ENCODE measurements around the gene PDXK. TPM values are rescaled to one million over a fixed set of nuclear protein-coding genes. Genes with fewer than 3 reads are reported as not detected.

PDXK gene
- total and polyA plus RNA-seq, 9 of the 15 experiments (the other 6 are each of a cell fraction or from before 2014, with no cell fraction given) = 5.6 to 162 (median 76.5) TPM

DNA sequence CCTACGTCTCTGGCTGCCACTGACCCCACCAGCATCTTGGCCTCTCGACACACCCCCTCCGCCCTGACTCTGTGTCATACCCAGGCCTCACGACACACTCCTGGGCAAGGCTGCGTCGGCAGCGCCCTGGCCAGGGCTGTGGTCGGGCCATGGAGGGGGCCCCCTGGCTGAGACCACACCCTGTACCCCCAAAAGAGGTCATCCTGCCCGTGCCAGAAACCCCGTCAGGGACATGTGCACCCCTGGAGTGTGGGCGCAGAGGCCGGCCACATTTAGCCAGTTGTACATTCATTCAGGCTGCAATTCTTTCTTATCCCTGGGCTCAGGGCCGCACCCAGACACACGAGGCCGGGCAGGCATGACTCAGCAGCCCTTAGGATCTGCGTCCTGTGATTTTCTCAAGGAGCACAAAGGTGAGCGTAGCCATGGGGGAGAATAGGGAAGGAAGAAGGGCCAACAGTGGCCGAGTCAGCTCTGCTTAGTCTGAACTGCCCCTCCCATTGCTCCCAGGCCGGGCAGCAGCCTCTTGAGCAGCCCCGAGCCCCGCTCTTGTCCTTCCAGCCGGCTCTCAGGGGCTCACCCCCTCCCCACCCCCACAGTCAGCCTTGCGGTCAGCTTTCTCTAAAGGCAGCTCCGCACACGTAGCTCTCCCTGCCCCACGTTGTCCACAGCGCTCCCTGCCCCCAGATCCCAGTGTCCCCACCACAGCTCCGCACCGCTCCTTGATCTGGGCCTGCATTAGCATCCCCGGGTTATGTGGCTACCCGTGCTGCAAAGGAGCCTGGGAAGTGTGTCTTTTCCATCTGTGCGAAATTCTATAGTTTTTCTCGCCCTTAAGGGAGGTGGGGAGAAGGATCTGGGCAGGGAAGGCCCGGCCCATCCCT is 49.3 kb downstream of the PDXK start (continued):
- TF ChIP-seq, protein P1, sequence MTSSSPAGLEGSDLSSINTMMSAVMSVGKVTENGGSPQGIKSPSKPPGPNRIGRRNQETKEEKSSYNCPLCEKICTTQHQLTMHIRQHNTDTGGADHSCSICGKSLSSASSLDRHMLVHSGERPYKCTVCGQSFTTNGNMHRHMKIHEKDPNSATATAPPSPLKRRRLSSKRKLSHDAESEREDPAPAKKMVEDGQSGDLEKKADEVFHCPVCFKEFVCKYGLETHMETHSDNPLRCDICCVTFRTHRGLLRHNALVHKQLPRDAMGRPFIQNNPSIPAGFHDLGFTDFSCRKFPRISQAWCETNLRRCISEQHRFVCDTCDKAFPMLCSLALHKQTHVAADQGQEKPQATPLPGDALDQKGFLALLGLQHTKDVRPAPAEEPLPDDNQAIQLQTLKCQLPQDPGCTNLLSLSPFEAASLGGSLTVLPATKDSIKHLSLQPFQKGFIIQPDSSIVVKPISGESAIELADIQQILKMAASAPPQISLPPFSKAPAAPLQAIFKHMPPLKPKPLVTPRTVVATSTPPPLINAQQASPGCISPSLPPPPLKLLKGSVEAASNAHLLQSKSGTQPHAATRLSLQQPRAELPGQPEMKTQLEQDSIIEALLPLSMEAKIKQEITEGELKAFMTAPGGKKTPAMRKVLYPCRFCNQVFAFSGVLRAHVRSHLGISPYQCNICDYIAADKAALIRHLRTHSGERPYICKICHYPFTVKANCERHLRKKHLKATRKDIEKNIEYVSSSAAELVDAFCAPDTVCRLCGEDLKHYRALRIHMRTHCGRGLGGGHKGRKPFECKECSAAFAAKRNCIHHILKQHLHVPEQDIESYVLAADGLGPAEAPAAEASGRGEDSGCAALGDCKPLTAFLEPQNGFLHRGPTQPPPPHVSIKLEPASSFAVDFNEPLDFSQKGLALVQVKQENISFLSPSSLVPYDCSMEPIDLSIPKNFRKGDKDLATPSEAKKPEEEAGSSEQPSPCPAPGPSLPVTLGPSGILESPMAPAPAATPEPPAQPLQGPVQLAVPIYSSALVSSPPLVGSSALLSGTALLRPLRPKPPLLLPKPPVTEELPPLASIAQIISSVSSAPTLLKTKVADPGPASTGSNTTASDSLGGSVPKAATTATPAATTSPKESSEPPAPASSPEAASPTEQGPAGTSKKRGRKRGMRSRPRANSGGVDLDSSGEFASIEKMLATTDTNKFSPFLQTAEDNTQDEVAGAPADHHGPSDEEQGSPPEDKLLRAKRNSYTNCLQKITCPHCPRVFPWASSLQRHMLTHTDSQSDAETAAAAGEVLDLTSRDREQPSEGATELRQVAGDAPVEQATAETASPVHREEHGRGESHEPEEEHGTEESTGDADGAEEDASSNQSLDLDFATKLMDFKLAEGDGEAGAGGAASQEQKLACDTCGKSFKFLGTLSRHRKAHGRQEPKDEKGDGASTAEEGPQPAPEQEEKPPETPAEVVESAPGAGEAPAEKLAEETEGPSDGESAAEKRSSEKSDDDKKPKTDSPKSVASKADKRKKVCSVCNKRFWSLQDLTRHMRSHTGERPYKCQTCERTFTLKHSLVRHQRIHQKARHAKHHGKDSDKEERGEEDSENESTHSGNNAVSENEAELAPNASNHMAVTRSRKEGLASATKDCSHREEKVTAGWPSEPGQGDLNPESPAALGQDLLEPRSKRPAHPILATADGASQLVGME (CRISPR knock-in tag; IDR thresholded peaks at IDR 0.05) = no peak
- TF ChIP-seq ZHX1 (conservative IDR thresholded peaks at IDR 0.05; ENCODE audit: low read length) = no peak
- TF ChIP-seq, protein P2, sequence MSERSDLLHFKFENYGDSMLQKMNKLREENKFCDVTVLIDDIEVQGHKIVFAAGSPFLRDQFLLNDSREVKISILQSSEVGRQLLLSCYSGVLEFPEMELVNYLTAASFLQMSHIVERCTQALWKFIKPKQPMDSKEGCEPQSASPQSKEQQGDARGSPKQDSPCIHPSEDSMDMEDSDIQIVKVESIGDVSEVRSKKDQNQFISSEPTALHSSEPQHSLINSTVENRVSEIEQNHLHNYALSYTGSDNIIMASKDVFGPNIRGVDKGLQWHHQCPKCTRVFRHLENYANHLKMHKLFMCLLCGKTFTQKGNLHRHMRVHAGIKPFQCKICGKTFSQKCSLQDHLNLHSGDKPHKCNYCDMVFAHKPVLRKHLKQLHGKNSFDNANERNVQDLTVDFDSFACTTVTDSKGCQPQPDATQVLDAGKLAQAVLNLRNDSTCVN (CRISPR knock-in tag; IDR thresholded peaks at IDR 0.05) = no peak
- TF ChIP-seq ZBTB33 (CRISPR knock-in tag; IDR thresholded peaks at IDR 0.05) = no peak
- no peak for TF ChIP-seq THAP7 (CRISPR knock-in tag; IDR thresholded peaks at IDR 0.05)
- TF ChIP-seq SP2 (IDR thresholded peaks at IDR 0.05; ENCODE audit: extremely low read depth, low read depth, low read length, poor library complexity, severe bottlenecking) = no peak
- TF ChIP-seq NKRF (IDR thresholded peaks at IDR 0.05; ENCODE audit: borderline replicate concordance) = no peak
- no peak for TF ChIP-seq HMG20B (CRISPR knock-in tag; IDR thresholded peaks at IDR 0.05)

Measured in K562 (cell line).